T-cell (primary cell): ENCODE measurements around the gene TMEM125. TPM values are rescaled to one million over a fixed set of nuclear protein-coding genes. Genes with fewer than 3 reads are reported as not detected.

ENCODE experiments used
- ATAC-seq, 4 experiments: fragments of 200-7000 bp in 3 of 4; fragments of 150-1000 bp in 1 of 4; cut with Tn5 transposase; replicated peaks in 1 of 4; 1 replicate in 3 of 4; 2 replicates in 1 of 4; pipeline ENCODE4 v1.10.0; 2021; ENCODE audit warnings: moderate library complexity in 3 of 4, mild to moderate bottlenecking in 2 of 4, moderate number of reproducible peaks in 1 of 4
- CTCF ChIA-PET, 2 donors: fragments of 300-600 bp; sonication (Branson Sonifier 250); formaldehyde crosslinking; loops; one replicate each; lab custom pipeline; 2022; ENCODE audit warnings: antibody characterized with exemption in 2 of 2; lab: Charles Lee
- POLR2A ChIA-PET, 2 donors: fragments of 300-600 bp; sonication (Branson Sonifier 250); formaldehyde crosslinking; loops; one replicate each; lab custom pipeline; 2022; ENCODE audit warnings: antibody characterized with exemption in 2 of 2; lab: Charles Lee
- DNase-seq, 35 experiments: peaks; one replicate each; pipeline versions ENCODE4 v3.0.0 to v3.0.0-alpha.2; 2013 to 2023
- H3K27ac ChIP-seq: one replicate; pipeline ENCODE4 v1.5.1; 2013; ENCODE audit warnings: low read length
- H3K27me3 ChIP-seq, 2 experiments: replicated peaks in 1 of 2; 1 replicate in 1 of 2; 2 replicates in 1 of 2; pipeline versions ENCODE4 v1.6.1 to v1.7.0; 2013; ENCODE audit warnings: low read length in 1 of 2, mixed read lengths in 1 of 2; ENCODE audit not compliant: control insufficient read depth in 2 of 2, insufficient read depth in 2 of 2; ENCODE audit errors: extremely low read depth in 1 of 2
- H3K36me3 ChIP-seq, 2 donors: 1 replicate in 1 of 2; 2 replicates in 1 of 2; pipeline versions ENCODE4 v1.6.1 to v1.7.0; 2013; ENCODE audit warnings: low read length in 1 of 2; ENCODE audit not compliant: control insufficient read depth in 2 of 2, insufficient read depth in 1 of 2; ENCODE audit errors: extremely low read depth in 1 of 2
- H3K4me1 ChIP-seq, 2 experiments: 1 replicate in 1 of 2; 2 replicates in 1 of 2; pipeline versions ENCODE4 v1.6.1 to v1.7.0; 2013; ENCODE audit warnings: low read length in 2 of 2, mixed read lengths in 1 of 2; ENCODE audit not compliant: insufficient read depth in 2 of 2, control insufficient read depth in 1 of 2; ENCODE audit errors: extremely low read depth in 1 of 2
- H3K4me3 ChIP-seq, 2 donors: 1 replicate in 1 of 2; 2 replicates in 1 of 2; pipeline versions ENCODE4 v1.5.1 to v1.7.0; 2013; ENCODE audit warnings: mild to moderate bottlenecking in 2 of 2, low read length in 1 of 2, moderate library complexity in 1 of 2; ENCODE audit not compliant: control insufficient read depth in 1 of 2; ENCODE audit errors: extremely low read depth in 1 of 2
- H3K9me3 ChIP-seq: 2 replicates; pipeline ENCODE4 v1.7.0; 2013
- H3K27ac Mint-ChIP-seq, 2 donors: one replicate each; pipeline ENCODE4 v1.8.0; 2020 to 2021; ENCODE audit warnings: mild to moderate bottlenecking in 2 of 2, mixed read lengths in 2 of 2
- H3K27me3 Mint-ChIP-seq, 2 donors: one replicate each; pipeline ENCODE4 v1.8.0; 2021 to 2022; ENCODE audit warnings: mixed read lengths in 2 of 2
- H3K36me3 Mint-ChIP-seq: one replicate; pipeline ENCODE4 v1.8.0; 2021; ENCODE audit warnings: mixed read lengths
- H3K4me1 Mint-ChIP-seq, 3 donors: one replicate each; pipeline ENCODE4 v1.8.0; 2020 to 2022; ENCODE audit warnings: mixed read lengths in 3 of 3, mild to moderate bottlenecking in 1 of 3
- H3K4me3 Mint-ChIP-seq, 3 donors: one replicate each; pipeline ENCODE4 v1.8.0; 2020 to 2022; ENCODE audit warnings: mild to moderate bottlenecking in 3 of 3, mixed read lengths in 3 of 3, moderate library complexity in 3 of 3
- H3K9me3 Mint-ChIP-seq, 3 donors: one replicate each; pipeline ENCODE4 v1.8.0; 2020 to 2022; ENCODE audit warnings: mixed read lengths in 3 of 3
- WGBS: methylation state at CpG from one replicate; pipeline ENCODE4 v1.1.5; 2013; ENCODE audit warnings: missing lambda C conversion rate; ENCODE audit not compliant: insufficient coverage; 5-methylcytosine and 5-hydroxymethylcytosine counted together
- total RNA-seq, 35 experiments: library from RNA in 6 of 35; stranded (reverse) in 6 of 35; fragments of 120-200 nt in 1 of 35; gene quantifications; one replicate each; pipeline versions ENCODE4 v1.2.1 to v1.2.4 and lab custom pipeline; 2013 to 2026

The TMEM125 gene
- total RNA-seq, 5 donors from 2014 or later (not counting 1 experiment from before 2014, with no cell fraction given) = 0.20 to 0.46 (median 0.35) TPM; not detected in 2

DNA sequence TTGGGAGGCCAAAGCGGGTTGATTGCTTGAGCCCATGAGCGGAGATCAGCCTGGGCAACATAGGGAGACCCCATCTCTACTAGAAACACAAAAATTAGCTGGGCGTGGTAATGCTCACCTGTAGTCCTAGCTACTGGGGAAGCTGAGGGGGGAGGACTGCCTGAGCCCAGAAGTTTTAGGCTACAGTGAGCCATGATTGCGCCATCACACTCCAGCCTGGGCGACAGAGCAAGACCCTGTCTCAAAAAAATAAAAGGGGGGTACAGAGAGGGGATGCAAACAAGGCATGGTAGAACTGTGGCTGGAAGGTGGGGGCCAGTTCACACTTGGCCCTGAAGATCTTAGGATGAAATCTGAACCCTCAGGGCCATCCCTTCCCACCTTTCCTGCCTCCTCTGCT is 16.8 kb downstream of the TMEM125 start:
- Histone ChIP-seq H3K9me3 (no peaks in the 10 kb centered on the region), H3K36me3 (no peaks in the 10 kb centered on the region), H3K4me3 (no peak overlapping the region), H3K27me3 (peaks cover 0 to 33% of the 10 kb centered on the region in 2 experiments), H3K4me1 (no peaks in the 10 kb centered on the region), H3K27ac (no peak overlapping the region)
- ChIA-PET CTCF (no interaction called here), POLR2A (no interaction called here)
- Mint-ChIP-seq H3K27ac (no peak overlapping the region), H3K4me3 (no peak overlapping the region), H3K4me1 (no peaks in the 10 kb centered on the region), H3K27me3 (peaks cover 4 to 11% of the 10 kb centered on the region in 2 donors), H3K9me3 (no peaks in the 10 kb centered on the region), H3K36me3 (no peaks in the 10 kb centered on the region)
- WGBS = 69% methylated on average over 2 of the region's 5 CpGs
- no peak for DNase-seq
- ATAC-seq = no peak

DNA sequence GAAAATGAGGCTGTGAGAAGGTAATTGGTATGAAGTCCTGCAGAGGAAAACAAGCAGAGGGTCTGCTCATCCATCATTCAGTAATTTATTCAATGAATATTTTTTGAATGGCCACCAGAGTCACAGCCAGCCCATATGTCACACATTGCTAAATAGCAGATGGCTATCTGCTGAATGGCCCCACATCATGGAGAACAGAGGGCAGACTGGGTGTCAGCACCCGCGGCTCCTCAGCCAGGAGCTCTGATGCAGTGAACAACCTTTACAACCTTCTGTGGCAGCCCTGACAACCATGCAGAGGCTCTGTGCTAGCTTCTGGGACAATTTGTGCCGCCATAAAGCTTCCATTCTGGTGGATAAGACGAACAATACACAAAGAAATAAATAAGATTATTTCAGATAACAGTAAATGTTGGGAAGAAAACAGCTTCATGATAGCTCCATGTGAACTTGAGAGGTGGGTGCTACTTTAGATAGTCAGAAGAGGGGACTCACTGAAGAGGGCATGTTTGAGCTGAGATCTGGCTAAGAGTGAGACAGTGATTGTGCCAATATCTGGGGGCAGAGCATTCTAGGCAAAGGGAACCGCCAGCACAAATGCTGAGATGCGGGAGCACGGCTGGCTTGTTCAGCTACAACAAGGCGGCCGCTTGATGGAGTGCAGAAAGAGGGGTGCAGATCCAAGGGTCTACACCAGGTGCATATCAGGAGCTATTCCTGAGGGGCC is 18.4 kb downstream of the TMEM125 start:
- no peaks in the 10 kb centered on the region for H3K36me3 ChIP-seq
- POLR2A ChIA-PET = interaction anchor here in 1 of 2 donors (0.5 kb wide), 1 partner anchor 424 kb away, joined by 4 read pairs; no protein-coding TSS in a partner anchor
- 96% methylated on average over 7 of the region's 9 CpGs for WGBS
- ATAC-seq (no peak), DNase-seq (no peak)
- no peaks in the 10 kb centered on the region for H3K9me3 Mint-ChIP-seq
- no peak overlapping the region for H3K4me3 Mint-ChIP-seq
- H3K4me3 ChIP-seq = no peak overlapping the region
- no peaks in the 10 kb centered on the region for H3K4me1 Mint-ChIP-seq
- peaks cover 4 to 11% of the 10 kb centered on the region in 2 donors for H3K27me3 Mint-ChIP-seq
- peaks cover 0 to 26% of the 10 kb centered on the region in 2 experiments for H3K27me3 ChIP-seq
- CTCF ChIA-PET = no interaction called here
- H3K36me3 Mint-ChIP-seq = no peaks in the 10 kb centered on the region
- no peak overlapping the region for H3K27ac Mint-ChIP-seq
- no peaks in the 10 kb centered on the region for H3K4me1 ChIP-seq
- no peak overlapping the region for H3K27ac ChIP-seq
- no peaks in the 10 kb centered on the region for H3K9me3 ChIP-seq

- no peaks in the 10 kb centered on the region for H3K4me1 Mint-ChIP-seq
- POLR2A ChIA-PET = no interaction called here
- no peak overlapping the region for H3K4me3 Mint-ChIP-seq
- no peaks in the 10 kb centered on the region for H3K9me3 Mint-ChIP-seq
- Histone ChIP-seq H3K4me3 (no peak overlapping the region), H3K27me3 (peaks cover 0 to 25% of the 10 kb centered on the region in 2 experiments), H3K27ac (no peak overlapping the region), H3K9me3 (no peaks in the 10 kb centered on the region), H3K36me3 (no peaks in the 10 kb centered on the region), H3K4me1 (peaks cover 0 to under 1% of the 10 kb centered on the region in 2 experiments)
- ATAC-seq = no peak
- no peak overlapping the region for H3K27ac Mint-ChIP-seq
- peaks cover 4 to 11% of the 10 kb centered on the region in 2 donors for H3K27me3 Mint-ChIP-seq
- CTCF ChIA-PET = no interaction called here
- no peaks in the 10 kb centered on the region for H3K36me3 Mint-ChIP-seq
- no peak for DNase-seq
- WGBS = 89% methylated on average over 10 of the region's 12 CpGs
Measured at GRCh38 chr1:43288785-43289706, 19.3 kb downstream of the TMEM125 start.

DNA sequence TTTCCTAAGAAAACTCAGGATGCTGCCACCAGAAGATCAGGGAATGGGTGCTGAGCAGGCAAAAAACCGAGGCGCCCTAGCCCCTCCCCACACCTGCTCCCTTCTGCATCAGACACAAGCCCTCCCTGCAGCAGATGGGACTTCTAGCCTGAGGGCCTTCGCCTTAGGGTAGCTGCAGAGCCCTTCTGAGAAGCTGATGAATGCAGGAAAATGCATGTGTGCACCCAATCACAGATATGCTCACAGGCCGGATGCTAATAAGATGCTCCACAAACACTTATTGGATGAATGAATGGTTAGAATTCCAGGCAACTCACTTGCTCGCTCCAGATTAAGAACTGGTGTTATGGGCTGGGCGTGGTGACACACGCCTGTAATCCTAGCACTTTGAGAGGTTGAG is 22.4 kb downstream of the TMEM125 start:
- Mint-ChIP-seq H3K9me3 (no peaks in the 10 kb centered on the region), H3K4me1 (peaks cover 21 to 22% (median 22%) of the 10 kb centered on the region in 3 donors), H3K4me3 (no peak overlapping the region), H3K27ac (no peak overlapping the region), H3K27me3 (peaks cover under 1 to 2% of the 10 kb centered on the region in 2 donors), H3K36me3 (no peaks in the 10 kb centered on the region)
- WGBS = 81% methylated on average over 6 of the region's 7 CpGs
- Histone ChIP-seq H3K4me1 (peaks cover 13% of the 10 kb centered on the region in 2 experiments), H3K4me3 (no peak overlapping the region), H3K36me3 (no peaks in the 10 kb centered on the region), H3K27me3 (peaks cover 0 to 2% of the 10 kb centered on the region in 2 experiments), H3K27ac (no peak overlapping the region), H3K9me3 (no peaks in the 10 kb centered on the region)
- CTCF ChIA-PET = no interaction called here
- POLR2A ChIA-PET = no interaction called here
- ATAC-seq = no peak
- DNase-seq = no peak

GRCh38 chr1:43292679-43293078 is 22.9 kb downstream of the TMEM125 start:
- POLR2A ChIA-PET = no interaction called here
- H3K4me3 ChIP-seq = no peak overlapping the region
- CTCF ChIA-PET = no interaction called here
- no peaks in the 10 kb centered on the region for H3K9me3 ChIP-seq
- Mint-ChIP-seq H3K9me3 (no peaks in the 10 kb centered on the region), H3K27ac (no peak overlapping the region), H3K4me3 (no peak overlapping the region), H3K4me1 (peaks cover 21 to 22% (median 22%) of the 10 kb centered on the region in 3 donors), H3K27me3 (no peaks in the 10 kb centered on the region), H3K36me3 (no peaks in the 10 kb centered on the region)
- peaks cover 0 to 2% of the 10 kb centered on the region in 2 experiments for H3K27me3 ChIP-seq
- WGBS = 75% methylated on average over 5 of the region's 5 CpGs
- H3K27ac ChIP-seq = no peak overlapping the region
- DNase-seq = no peak
- no peaks in the 10 kb centered on the region for H3K36me3 ChIP-seq
- no peak for ATAC-seq
- peaks cover 13% of the 10 kb centered on the region in 2 experiments for H3K4me1 ChIP-seq

- WGBS = 83% methylated on average over 2 of the region's 2 CpGs
- Histone ChIP-seq H3K9me3 (no peaks in the 10 kb centered on the region), H3K4me3 (no peak overlapping the region), H3K27me3 (peaks cover 0 to under 1% of the 10 kb centered on the region in 2 experiments), H3K36me3 (no peaks in the 10 kb centered on the region), H3K27ac (no peak overlapping the region), H3K4me1 (peaks cover 13% of the 10 kb centered on the region in 2 experiments)
- no peaks in the 10 kb centered on the region for H3K27me3 Mint-ChIP-seq
- no peak for DNase-seq
- H3K4me3 Mint-ChIP-seq = no peak overlapping the region
- CTCF ChIA-PET = no interaction called here
- H3K4me1 Mint-ChIP-seq = peaks cover 21 to 22% (median 22%) of the 10 kb centered on the region in 3 donors
- no peaks in the 10 kb centered on the region for H3K36me3 Mint-ChIP-seq
- no peak for ATAC-seq
- no peaks in the 10 kb centered on the region for H3K9me3 Mint-ChIP-seq
- no peak overlapping the region for H3K27ac Mint-ChIP-seq
- POLR2A ChIA-PET = no interaction called here
Measured at GRCh38 chr1:43293176-43293575, 23.4 kb downstream of the TMEM125 start.
